Neural cell (in vitro differentiated cells): ENCODE data around the gene KIRREL3. TPM values are rescaled to one million over a fixed set of nuclear protein-coding genes. Genes with fewer than 3 reads are reported as not detected.

Source experiments
- H2AFZ ChIP-seq: fragments of 200-600, 300-800 bp; sonication (generic), shearing (Covaris generic); 2 replicates; pipeline ENCODE4 v1.6.0; 2014; ENCODE audit warnings: low read depth, mild to moderate bottlenecking, antibody characterized with exemption, low read length, moderate library complexity
- H3F3A ChIP-seq: fragments of 200-600 bp; shearing (Covaris generic); 2 replicates; pipeline ENCODE4 v1.6.1; 2016; ENCODE audit warnings: mild to moderate bottlenecking, moderate library complexity, mixed read lengths, antibody characterized with exemption, low read length; ENCODE audit not compliant: insufficient read depth, poor library complexity, severe bottlenecking
- H3K27ac ChIP-seq: fragments of 200-600, 300-800 bp; sonication (generic), shearing (Covaris generic); 2 replicates; pipeline ENCODE4 v1.5.1; 2014; ENCODE audit warnings: mild to moderate bottlenecking, low read length, moderate library complexity
- H3K27me3 ChIP-seq: fragments of 300-800, 200-600 bp; sonication (generic), shearing (Covaris generic); 2 replicates; pipeline ENCODE4 v1.6.0; 2014; ENCODE audit warnings: mild to moderate bottlenecking, low read depth, low read length, moderate library complexity; ENCODE audit not compliant: insufficient read depth
- H3K36me3 ChIP-seq: fragments of 300-800, 200-600 bp; sonication (generic), shearing (Covaris generic); 2 replicates; pipeline ENCODE4 v1.5.1; 2014; ENCODE audit warnings: mild to moderate bottlenecking, antibody characterized with exemption, low read length, moderate library complexity; ENCODE audit not compliant: insufficient read depth
- H3K4me2 ChIP-seq: fragments of 300-800, 200-600 bp; sonication (generic), shearing (Covaris generic); 2 replicates; pipeline ENCODE4 v1.6.0; 2014; ENCODE audit warnings: mild to moderate bottlenecking, low read length
- H3K4me3 ChIP-seq: fragments of 300-800, 200-600 bp; sonication (generic), shearing (Covaris generic); 2 replicates; pipeline ENCODE4 v1.5.1; 2014; ENCODE audit warnings: mild to moderate bottlenecking, low read length, moderate library complexity
- H3K79me2 ChIP-seq: fragments of 200-600 bp; shearing (Covaris generic); replicated peaks from 2 replicates; pipeline ENCODE4 v1.6.0; 2014; ENCODE audit warnings: mild to moderate bottlenecking, low read length, moderate library complexity; ENCODE audit not compliant: insufficient read depth
- H3K9ac ChIP-seq: fragments of 300-800, 200-600 bp; sonication (generic), shearing (Covaris generic); 2 replicates; pipeline ENCODE4 v1.6.1; 2016; ENCODE audit warnings: mild to moderate bottlenecking, low read length, mixed read lengths
- H3K9me2 ChIP-seq: fragments of 200-600 bp; shearing (Covaris generic); 2 replicates; pipeline ENCODE4 v1.6.1; 2016; ENCODE audit warnings: mild to moderate bottlenecking, low read length, mixed read lengths; ENCODE audit not compliant: insufficient read depth
- H3K9me3 ChIP-seq: fragments of 200-600, 300-800 bp; sonication (generic), shearing (Covaris generic); 2 replicates; pipeline ENCODE4 v1.6.1; 2016; ENCODE audit warnings: mild to moderate bottlenecking, mixed run types, low read length, moderate library complexity, mixed read lengths
- H4K20me1 ChIP-seq: fragments of 200-600 bp; shearing (Covaris generic); 2 replicates; pipeline ENCODE4 v1.6.1; 2016; ENCODE audit warnings: mild to moderate bottlenecking, mixed run types; ENCODE audit not compliant: insufficient read depth
- EP300 ChIP-seq: fragments of 450-650 bp; conservative IDR thresholded peaks from 2 replicates; pipeline ENCODE4 v1.6.1; 2014; ENCODE audit warnings: antibody characterized with exemption, mild to moderate bottlenecking, moderate library complexity; ENCODE audit not compliant: poor library complexity, severe bottlenecking
- EZH2 ChIP-seq: fragments of 200-600, 300-800 bp; shearing (Covaris generic), sonication (generic); IDR thresholded peaks from 2 replicates; pipeline ENCODE4 v1.6.1; 2014; ENCODE audit warnings: antibody characterized with exemption, low read length, borderline replicate concordance, mild to moderate bottlenecking; ENCODE audit not compliant: insufficient read depth, poor library complexity, severe bottlenecking
- MXI1 ChIP-seq: fragments of 450-650 bp; conservative IDR thresholded peaks from 2 replicates; pipeline ENCODE4 v1.6.1; 2014; ENCODE audit warnings: antibody characterized with exemption, mild to moderate bottlenecking; ENCODE audit not compliant: poor library complexity, severe bottlenecking
- POLR2AphosphoS5 ChIP-seq: IDR thresholded peaks from 2 replicates; pipeline ENCODE4 v1.6.1; 2012
- RAD21 ChIP-seq: fragments of 450-650 bp; conservative IDR thresholded peaks from 2 replicates; pipeline ENCODE4 v1.6.1; 2014; ENCODE audit warnings: antibody characterized with exemption, mild to moderate bottlenecking, moderate library complexity
- SMC3 ChIP-seq: fragments of 450-650 bp; conservative IDR thresholded peaks from 2 replicates; pipeline ENCODE4 v1.6.1; 2014; ENCODE audit warnings: antibody characterized with exemption, mild to moderate bottlenecking, moderate library complexity; ENCODE audit not compliant: poor library complexity
- TAF1 ChIP-seq: IDR thresholded peaks from 2 replicates; pipeline ENCODE4 v1.6.1; 2012; ENCODE audit warnings: low read depth
- polyA plus RNA-seq: library from polyadenylated mRNA; depleted of rRNA; stranded (reverse); fragments of >200 nt; gene quantifications from 2 replicates; pipeline ENCODE4 v1.2.3, GENCODE V29; 2014
- TF ChIP-seq, protein P1 (sequence below): IDR thresholded peaks from 2 replicates; pipeline ENCODE4 v1.6.1; 2012; ENCODE audit warnings: borderline replicate concordance
- TF ChIP-seq, protein P2 (sequence below): fragments of 450-650 bp; IDR thresholded peaks from 2 replicates; pipeline ENCODE4 v1.5.1; 2014; ENCODE audit warnings: antibody characterized with exemption, mild to moderate bottlenecking, moderate library complexity; ENCODE audit not compliant: poor library complexity, severe bottlenecking

Gene KIRREL3
- polyA plus RNA-seq, 1 donor from 2014 or later = 23.8 TPM

DNA sequence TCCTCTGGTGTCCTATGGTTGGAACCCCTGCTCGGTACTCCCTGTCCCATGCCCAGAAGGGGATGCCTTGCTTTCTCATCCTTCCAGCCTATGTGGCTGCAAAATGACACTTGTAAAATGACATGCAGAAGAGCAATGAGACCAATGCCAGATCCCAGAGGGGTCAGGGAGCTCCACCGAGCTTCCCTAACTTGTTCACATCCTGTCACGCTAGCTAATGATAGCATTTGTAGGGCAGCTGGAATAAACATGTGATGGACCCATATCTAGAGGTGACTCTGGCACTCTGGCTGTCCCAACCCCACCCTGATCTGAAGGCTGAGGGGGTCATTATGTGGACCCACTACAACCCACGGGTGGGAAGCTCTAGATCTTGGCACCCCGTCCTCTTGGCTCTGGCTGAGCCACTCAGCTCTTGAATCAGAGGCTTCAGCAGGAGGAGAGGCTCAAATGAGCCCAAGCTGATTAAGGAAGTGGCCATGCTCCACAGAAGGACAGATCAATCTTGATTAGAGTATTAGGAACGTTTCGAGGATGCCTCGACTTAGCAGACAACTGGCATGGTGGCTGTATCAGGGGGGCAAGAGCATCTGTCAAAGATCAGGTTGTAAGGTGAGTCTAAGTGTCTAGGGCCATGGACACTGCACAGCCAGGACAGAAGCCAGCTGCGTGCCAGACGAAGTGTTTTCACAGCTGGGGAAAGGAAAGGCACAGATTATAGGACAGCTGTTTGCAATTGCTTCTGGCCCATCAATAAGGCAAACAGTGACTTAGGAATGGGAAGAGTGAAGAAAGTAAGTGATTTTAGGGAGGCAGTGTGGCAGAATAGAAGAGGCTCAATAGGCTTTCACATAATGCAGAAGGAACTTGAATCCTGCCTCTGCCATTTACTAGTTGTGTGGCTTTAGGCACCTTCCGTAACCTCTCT is 182.8 kb downstream of the KIRREL3 start:
- Histone ChIP-seq H3K4me2 (no peak overlapping the region), H3K36me3 (no peaks in the 10 kb centered on the region), H3K79me2 (no peaks in the 10 kb centered on the region), H4K20me1 (no peaks in the 10 kb centered on the region), H3K9ac (no peak overlapping the region), H2AFZ (no peak overlapping the region), H3K4me3 (no peak overlapping the region), H3K9me2 (no peaks in the 10 kb centered on the region), H3K27me3 (no peaks in the 10 kb centered on the region), H3K9me3 (no peaks in the 10 kb centered on the region), H3F3A (no peaks in the 10 kb centered on the region), H3K27ac (no peak overlapping the region)
- no peak for TF ChIP-seq MXI1
- no peak for TF ChIP-seq EP300
- no peak for TF ChIP-seq RAD21
- TF ChIP-seq, protein P1, sequence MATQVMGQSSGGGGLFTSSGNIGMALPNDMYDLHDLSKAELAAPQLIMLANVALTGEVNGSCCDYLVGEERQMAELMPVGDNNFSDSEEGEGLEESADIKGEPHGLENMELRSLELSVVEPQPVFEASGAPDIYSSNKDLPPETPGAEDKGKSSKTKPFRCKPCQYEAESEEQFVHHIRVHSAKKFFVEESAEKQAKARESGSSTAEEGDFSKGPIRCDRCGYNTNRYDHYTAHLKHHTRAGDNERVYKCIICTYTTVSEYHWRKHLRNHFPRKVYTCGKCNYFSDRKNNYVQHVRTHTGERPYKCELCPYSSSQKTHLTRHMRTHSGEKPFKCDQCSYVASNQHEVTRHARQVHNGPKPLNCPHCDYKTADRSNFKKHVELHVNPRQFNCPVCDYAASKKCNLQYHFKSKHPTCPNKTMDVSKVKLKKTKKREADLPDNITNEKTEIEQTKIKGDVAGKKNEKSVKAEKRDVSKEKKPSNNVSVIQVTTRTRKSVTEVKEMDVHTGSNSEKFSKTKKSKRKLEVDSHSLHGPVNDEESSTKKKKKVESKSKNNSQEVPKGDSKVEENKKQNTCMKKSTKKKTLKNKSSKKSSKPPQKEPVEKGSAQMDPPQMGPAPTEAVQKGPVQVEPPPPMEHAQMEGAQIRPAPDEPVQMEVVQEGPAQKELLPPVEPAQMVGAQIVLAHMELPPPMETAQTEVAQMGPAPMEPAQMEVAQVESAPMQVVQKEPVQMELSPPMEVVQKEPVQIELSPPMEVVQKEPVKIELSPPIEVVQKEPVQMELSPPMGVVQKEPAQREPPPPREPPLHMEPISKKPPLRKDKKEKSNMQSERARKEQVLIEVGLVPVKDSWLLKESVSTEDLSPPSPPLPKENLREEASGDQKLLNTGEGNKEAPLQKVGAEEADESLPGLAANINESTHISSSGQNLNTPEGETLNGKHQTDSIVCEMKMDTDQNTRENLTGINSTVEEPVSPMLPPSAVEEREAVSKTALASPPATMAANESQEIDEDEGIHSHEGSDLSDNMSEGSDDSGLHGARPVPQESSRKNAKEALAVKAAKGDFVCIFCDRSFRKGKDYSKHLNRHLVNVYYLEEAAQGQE = no peak
- TF ChIP-seq TAF1 = no peak
- no peak for TF ChIP-seq SMC3
- TF ChIP-seq, protein P2, sequence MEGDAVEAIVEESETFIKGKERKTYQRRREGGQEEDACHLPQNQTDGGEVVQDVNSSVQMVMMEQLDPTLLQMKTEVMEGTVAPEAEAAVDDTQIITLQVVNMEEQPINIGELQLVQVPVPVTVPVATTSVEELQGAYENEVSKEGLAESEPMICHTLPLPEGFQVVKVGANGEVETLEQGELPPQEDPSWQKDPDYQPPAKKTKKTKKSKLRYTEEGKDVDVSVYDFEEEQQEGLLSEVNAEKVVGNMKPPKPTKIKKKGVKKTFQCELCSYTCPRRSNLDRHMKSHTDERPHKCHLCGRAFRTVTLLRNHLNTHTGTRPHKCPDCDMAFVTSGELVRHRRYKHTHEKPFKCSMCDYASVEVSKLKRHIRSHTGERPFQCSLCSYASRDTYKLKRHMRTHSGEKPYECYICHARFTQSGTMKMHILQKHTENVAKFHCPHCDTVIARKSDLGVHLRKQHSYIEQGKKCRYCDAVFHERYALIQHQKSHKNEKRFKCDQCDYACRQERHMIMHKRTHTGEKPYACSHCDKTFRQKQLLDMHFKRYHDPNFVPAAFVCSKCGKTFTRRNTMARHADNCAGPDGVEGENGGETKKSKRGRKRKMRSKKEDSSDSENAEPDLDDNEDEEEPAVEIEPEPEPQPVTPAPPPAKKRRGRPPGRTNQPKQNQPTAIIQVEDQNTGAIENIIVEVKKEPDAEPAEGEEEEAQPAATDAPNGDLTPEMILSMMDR = no peak
- TF ChIP-seq EZH2 = no peak
- no peak for TF ChIP-seq POLR2AphosphoS5

DNA sequence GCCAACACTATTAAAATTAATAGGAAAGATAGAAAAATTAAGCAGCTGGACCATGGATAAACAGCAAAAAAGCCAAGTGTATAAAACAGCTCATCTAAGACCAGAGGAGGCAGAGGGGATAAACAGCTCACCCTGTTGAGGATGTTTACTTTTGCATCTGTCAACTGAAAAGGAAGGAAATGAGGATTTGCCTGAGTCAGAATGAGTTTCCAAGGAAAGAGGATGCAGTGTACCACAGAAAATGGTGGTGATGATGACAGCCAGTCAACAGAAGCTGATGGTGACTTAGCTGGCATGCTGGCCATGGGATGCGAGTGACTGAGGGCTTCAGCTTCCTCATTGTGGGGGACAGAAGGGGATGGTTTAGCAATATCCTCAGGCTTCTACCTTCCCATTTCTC is 183.5 kb downstream of the KIRREL3 start:
- H3K27me3 ChIP-seq = no peaks in the 10 kb centered on the region
- no peaks in the 10 kb centered on the region for H3K36me3 ChIP-seq
- no peaks in the 10 kb centered on the region for H3K79me2 ChIP-seq
- H3F3A ChIP-seq = no peaks in the 10 kb centered on the region
- no peaks in the 10 kb centered on the region for H3K9me3 ChIP-seq
- H3K27ac ChIP-seq = no peak overlapping the region
- no peak overlapping the region for H3K4me3 ChIP-seq
- no peak overlapping the region for H2AFZ ChIP-seq
- no peak overlapping the region for H3K4me2 ChIP-seq
- TF ChIP-seq POLR2AphosphoS5 (no peak), SMC3 (no peak), MXI1 (no peak), TAF1 (no peak), EP300 (no peak), EZH2 (no peak), RAD21 (no peak)
- TF ChIP-seq, protein P1 = no peak
- TF ChIP-seq, protein P2 = no peak
- H4K20me1 ChIP-seq = no peaks in the 10 kb centered on the region
- H3K9ac ChIP-seq = no peak overlapping the region
- H3K9me2 ChIP-seq = no peaks in the 10 kb centered on the region
